ENCODE data around the gene CNPY1. TPM values are rescaled to one million over a fixed set of nuclear protein-coding genes. Genes with fewer than 3 reads are reported as not detected.

Gene CNPY1
- total RNA-seq, 2 experiments from 2014 or later, result not detected

GRCh38 chr7:155545348-155545747 lies 1.0 kb downstream of the CNPY1 start:
- no peaks in the 10 kb centered on the region for H3K9me3 Mint-ChIP-seq
- H3K27ac Mint-ChIP-seq, result no peak overlapping the region
- no peaks in the 10 kb centered on the region for H3K27me3 Mint-ChIP-seq
- POLR2A ChIA-PET, result no interaction called here
- CTCF ChIA-PET, result interaction anchor here (0.6 to 1.3 kb wide), 3 partner anchors 13 to 527 kb away, joined by 4 to 5 read pairs (median 5); no protein-coding TSS in a partner anchor
- no peaks in the 10 kb centered on the region for H3K36me3 Mint-ChIP-seq (ENCODE audit: low read depth)
- H3K4me3 Mint-ChIP-seq, result no peak overlapping the region
- H3K4me1 Mint-ChIP-seq, result no peaks in the 10 kb centered on the region
- no peak for DNase-seq

GRCh38 chr7:155544485-155544884 lies 1.9 kb downstream of the CNPY1 start:
- peaks cover 4% of the 10 kb centered on the region for H3K27me3 Mint-ChIP-seq
- no peak overlapping the region for H3K4me3 Mint-ChIP-seq
- H3K9me3 Mint-ChIP-seq, result no peaks in the 10 kb centered on the region
- H3K27ac Mint-ChIP-seq, result no peak overlapping the region
- no peaks in the 10 kb centered on the region for H3K36me3 Mint-ChIP-seq (ENCODE audit: low read depth)
- POLR2A ChIA-PET, result no interaction called here
- no peak for DNase-seq
- CTCF ChIA-PET, result interaction anchor here (1.2 to 1.5 kb wide), 2 partner anchors 9 to 33 kb away, joined by 3 read pairs; no protein-coding TSS in a partner anchor
- no peaks in the 10 kb centered on the region for H3K4me1 Mint-ChIP-seq

- no peaks in the 10 kb centered on the region for H3K4me1 Mint-ChIP-seq
- no peak overlapping the region for H3K4me3 Mint-ChIP-seq
- no peak for DNase-seq
- CTCF ChIA-PET, result interaction anchor here (0.9 to 1.5 kb wide), 3 partner anchors 9 to 471 kb away, joined by 3 read pairs; no protein-coding TSS in a partner anchor
- POLR2A ChIA-PET, result no interaction called here
- H3K36me3 Mint-ChIP-seq (ENCODE audit: low read depth), result no peaks in the 10 kb centered on the region
- H3K27me3 Mint-ChIP-seq, result peaks cover 7% of the 10 kb centered on the region
- no peak overlapping the region for H3K27ac Mint-ChIP-seq
- no peaks in the 10 kb centered on the region for H3K9me3 Mint-ChIP-seq
These were observed 2.4 kb downstream of the CNPY1 start for GRCh38 chr7:155543926-155544325.

GRCh38 chr7:155543011-155543876 lies 3.1 kb downstream of the CNPY1 start:
- ChIA-PET CTCF (interaction anchor here (0.9 to 1.5 kb wide), 2 partner anchors 10 to 471 kb away, joined by 3 read pairs; no protein-coding TSS in a partner anchor), POLR2A (no interaction called here)
- H3K36me3 Mint-ChIP-seq (ENCODE audit: low read depth), result no peaks in the 10 kb centered on the region
- no peak for DNase-seq
- H3K27ac Mint-ChIP-seq, result no peak overlapping the region
- H3K27me3 Mint-ChIP-seq, result peaks cover 7% of the 10 kb centered on the region
- no peaks in the 10 kb centered on the region for H3K4me1 Mint-ChIP-seq
- H3K9me3 Mint-ChIP-seq, result no peaks in the 10 kb centered on the region
- no peak overlapping the region for H3K4me3 Mint-ChIP-seq

GRCh38 chr7:155541986-155542675 lies 4.2 kb downstream of the CNPY1 start:
- no peak overlapping the region for H3K4me3 Mint-ChIP-seq
- no peak for DNase-seq
- no peaks in the 10 kb centered on the region for H3K36me3 Mint-ChIP-seq (ENCODE audit: low read depth)
- H3K27ac Mint-ChIP-seq, result no peak overlapping the region
- peaks cover 9% of the 10 kb centered on the region for H3K27me3 Mint-ChIP-seq
- CTCF ChIA-PET, result no interaction called here
- H3K9me3 Mint-ChIP-seq, result no peaks in the 10 kb centered on the region
- H3K4me1 Mint-ChIP-seq, result no peaks in the 10 kb centered on the region
- POLR2A ChIA-PET, result no interaction called here

GRCh38 chr7:155540553-155540952 lies 5.8 kb downstream of the CNPY1 start:
- Mint-ChIP-seq H3K36me3 (ENCODE audit: low read depth) (no peaks in the 10 kb centered on the region), H3K9me3 (no peaks in the 10 kb centered on the region), H3K4me1 (no peaks in the 10 kb centered on the region), H3K27ac (no peak overlapping the region), H3K27me3 (peaks cover 15% of the 10 kb centered on the region), H3K4me3 (no peak overlapping the region)
- ChIA-PET POLR2A (no interaction called here), CTCF (interaction anchor here (0.8 kb wide), 1 partner anchor 12 kb away, joined by 3 read pairs; no protein-coding TSS in a partner anchor)
- DNase-seq, result no peak

GRCh38 chr7:155538293-155538692 lies 8.1 kb downstream of the CNPY1 start:
- peaks cover 36% of the 10 kb centered on the region for H3K27me3 Mint-ChIP-seq
- no peaks in the 10 kb centered on the region for H3K9me3 Mint-ChIP-seq

GRCh38 chr7:155536451-155536850 lies 9.9 kb downstream of the CNPY1 start:
- CTCF ChIA-PET, result no interaction called here

More at GRCh38 chr7:155538293-155538692, 8.1 kb downstream of the CNPY1 start:
- CTCF ChIA-PET, result no interaction called here
- Mint-ChIP-seq H3K36me3 (ENCODE audit: low read depth) (no peaks in the 10 kb centered on the region), H3K4me1 (peaks cover 4% of the 10 kb centered on the region), H3K4me3 (no peak overlapping the region), H3K27ac (no peak overlapping the region)
- POLR2A ChIA-PET, result no interaction called here
- DNase-seq, result no peak

GRCh38 chr7:155534691-155535090 lies 11.7 kb downstream of the CNPY1 start:
- Mint-ChIP-seq H3K27me3 (peaks cover 64% of the 10 kb centered on the region), H3K9me3 (no peaks in the 10 kb centered on the region)
- POLR2A ChIA-PET, result no interaction called here

More at GRCh38 chr7:155536451-155536850, 9.9 kb downstream of the CNPY1 start:
- Mint-ChIP-seq H3K27me3 (peaks cover 51% of the 10 kb centered on the region), H3K27ac (no peak overlapping the region), H3K9me3 (no peaks in the 10 kb centered on the region), H3K4me3 (no peak overlapping the region), H3K4me1 (peaks cover 9% of the 10 kb centered on the region), H3K36me3 (ENCODE audit: low read depth) (no peaks in the 10 kb centered on the region)
- DNase-seq, result no peak
- POLR2A ChIA-PET, result no interaction called here

GRCh38 chr7:155533827-155534690 lies 12.3 kb downstream of the CNPY1 start:
- peaks cover 9% of the 10 kb centered on the region for H3K4me1 Mint-ChIP-seq
- ChIA-PET POLR2A (no interaction called here), CTCF (no interaction called here)
- H3K27me3 Mint-ChIP-seq, result peaks cover 61% of the 10 kb centered on the region
- no peaks in the 10 kb centered on the region for H3K9me3 Mint-ChIP-seq
- no peaks in the 10 kb centered on the region for H3K36me3 Mint-ChIP-seq (ENCODE audit: low read depth)
- no peak overlapping the region for H3K27ac Mint-ChIP-seq
- H3K4me3 Mint-ChIP-seq, result no peak overlapping the region
- peak; percentile 24 for DNase-seq

More at GRCh38 chr7:155534691-155535090, 11.7 kb downstream of the CNPY1 start:
- CTCF ChIA-PET, result no interaction called here
- Mint-ChIP-seq H3K4me3 (no peak overlapping the region), H3K36me3 (ENCODE audit: low read depth) (no peaks in the 10 kb centered on the region), H3K4me1 (peaks cover 9% of the 10 kb centered on the region), H3K27ac (no peak overlapping the region)
- no peak for DNase-seq

- Mint-ChIP-seq H3K4me3 (peak overlapping the region; percentile 0), H3K36me3 (ENCODE audit: low read depth) (no peaks in the 10 kb centered on the region), H3K9me3 (no peaks in the 10 kb centered on the region), H3K27me3 (peaks cover 62% of the 10 kb centered on the region), H3K4me1 (peaks cover 9% of the 10 kb centered on the region), H3K27ac (no peak overlapping the region)
- CTCF ChIA-PET, result interaction anchor here (0.6 to 1.3 kb wide), 2 partner anchors 13 to 978 kb away, joined by 4 read pairs; partner anchors contain the start of gene CNPY1
- POLR2A ChIA-PET, result no interaction called here
- DNase-seq, result no peak
These were observed 13.1 kb downstream of the CNPY1 start for GRCh38 chr7:155533120-155533826.

GRCh38 chr7:155532792-155533119 lies 13.6 kb downstream of the CNPY1 start:
- ChIA-PET POLR2A (no interaction called here), CTCF (interaction anchor here (0.6 to 1.3 kb wide), 2 partner anchors 13 to 979 kb away, joined by 4 read pairs; partner anchors contain the start of gene CNPY1)
- Mint-ChIP-seq H3K4me1 (peaks cover 9% of the 10 kb centered on the region), H3K4me3 (peak overlapping the region; percentile 0), H3K27me3 (peaks cover 61% of the 10 kb centered on the region), H3K27ac (no peak overlapping the region), H3K9me3 (no peaks in the 10 kb centered on the region), H3K36me3 (ENCODE audit: low read depth) (no peaks in the 10 kb centered on the region)
- no peak for DNase-seq

Data from activated CD4-positive, alpha-beta T cell treated with anti-CD3 and anti-CD28 coated beads, Interleukin-2, amount 10 ng/mL, durations not matched to agents 7 days and 5 days (primary cell).